ENCODE measurements around the gene SMIM17. TPM values are rescaled to one million over a fixed set of nuclear protein-coding genes. Genes with fewer than 3 reads are reported as not detected.

The SMIM17 gene
- total and polyA plus RNA-seq, 2 of the 4 experiments (the other 2 are of a cell fraction): not detected

DNA sequence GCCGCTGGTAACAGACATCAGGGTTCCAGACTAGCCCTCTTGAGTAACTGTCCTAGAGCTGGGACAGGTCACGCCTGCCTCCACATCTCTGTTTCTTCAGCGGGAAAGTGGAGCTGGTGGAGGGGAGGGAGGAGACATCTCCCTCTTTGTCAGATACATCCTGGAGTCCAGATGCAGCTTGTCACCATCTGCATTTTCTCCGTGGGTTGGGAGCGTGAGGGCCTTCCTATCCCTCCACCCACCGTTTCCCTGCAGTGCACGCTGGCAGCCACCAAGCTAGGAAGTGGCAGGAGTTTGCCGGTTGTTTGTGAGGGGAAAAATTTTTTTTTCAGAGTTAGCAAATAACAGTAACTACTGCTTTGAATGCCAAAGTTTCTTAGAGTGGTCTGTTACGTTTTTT is 20.0 kb upstream of the SMIM17 start:
- Histone ChIP-seq H3K36me3 (ENCODE audit: control insufficient read depth, insufficient read depth, low read length) (peaks cover 49% of the 10 kb centered on the region), H2BK15ac (ENCODE audit: low read depth, low read length) (no peak overlapping the region), H3K4me2 (ENCODE audit: low read depth, low read length) (no peak overlapping the region), H3K4ac (ENCODE audit: low read depth, low read length) (no peak overlapping the region), H3K18ac (ENCODE audit: low read depth, low read length) (no peak overlapping the region), H2AK9ac (replicated peaks; ENCODE audit: low read depth, low read length, poor library complexity) (no peak overlapping the region), H2AFZ (replicated peaks; ENCODE audit: low read length, poor library complexity) (no peak overlapping the region), H3K4me3 (ENCODE audit: insufficient read depth, low read depth, low read length) (no peak overlapping the region), H4K20me1 (ENCODE audit: insufficient read depth, low read length) (no peaks in the 10 kb centered on the region), H4K8ac (ENCODE audit: low read depth in 2 of 2, low read length in 2 of 2) (no peak overlapping the region), H4K91ac (ENCODE audit: insufficient read depth, low read depth, low read length) (no peak overlapping the region), H3K9me3 (ENCODE audit: control insufficient read depth, insufficient read depth, low read length) (peaks cover 73% of the 10 kb centered on the region), H2BK5ac (ENCODE audit: low read depth, low read length, poor library complexity, severe bottlenecking) (no peak overlapping the region), H2BK20ac (ENCODE audit: low read depth, low read length) (no peak overlapping the region), H3K27ac (ENCODE audit: insufficient read depth, low read length) (no peak overlapping the region), H2BK120ac (ENCODE audit: low read depth, low read length) (no peak overlapping the region), H3K9me1 (ENCODE audit: insufficient read depth, low read length) (no peaks in the 10 kb centered on the region), H3K4me1 (ENCODE audit: control insufficient read depth, insufficient read depth, low read length) (no peaks in the 10 kb centered on the region), H3K9ac (ENCODE audit: low read depth, low read length) (no peak overlapping the region), H3K56ac (ENCODE audit: extremely low read depth, insufficient read depth, low read length) (no peak overlapping the region), H3K23ac (ENCODE audit: low read depth, low read length) (no peak overlapping the region), H3K79me1 (ENCODE audit: low read depth in 1 of 2, low read length in 2 of 2) (peaks cover 5 to 11% of the 10 kb centered on the region in 2 experiments; a peak in 2 of 4 replicates), H2AK5ac (ENCODE audit: low read depth, low read length) (no peak overlapping the region), H3K14ac (replicated peaks; ENCODE audit: low read depth, low read length) (no peak overlapping the region), H3K27me3 (ENCODE audit: control insufficient read depth, insufficient read depth, low read length) (no peaks in the 10 kb centered on the region), H4K5ac (ENCODE audit: low read depth, low read length) (no peak overlapping the region)
- CTCF ChIA-PET: no interaction called here
- WGBS, 2 experiments (ENCODE audit: extremely low coverage in 2 of 2, insufficient read length in 1 of 2): 80% methylated on average over 1 of the region's 9 CpGs; no CpG with 5 or more reads in 1 of the 2 experiments
- dilution Hi-C loops (cut with HindIII; ENCODE audit: low sequenced_read_pairs, unreplicated experiment) (no loop called here), in situ Hi-C loops (cut with MboI; ENCODE audit: low sequenced_read_pairs) (no loop called here), intact Hi-C loops (cut with micrococcal nuclease) (no loop called here)
- ATAC-seq (ENCODE audit: low read depth) (no peak), DNase-seq (no peak)
- POLR2A ChIA-PET (ENCODE audit: unreplicated experiment): no interaction called here
- no TSS peak for BruUV-seq (replicated peaks)
- no peak for TF ChIP-seq CHD1 (IDR thresholded peaks at IDR 0.05; ENCODE audit: low read depth, low read length)
- no peak for TF ChIP-seq MAZ (IDR thresholded peaks at IDR 0.05; ENCODE audit: borderline replicate concordance, low read depth, low read length)
- TF ChIP-seq RFX5 (IDR thresholded peaks at IDR 0.05; ENCODE audit: low read depth, low read length): no peak
- no peak for TF ChIP-seq RAD21 (IDR thresholded peaks at IDR 0.05; ENCODE audit: low read length)
- TF ChIP-seq SMC3 (IDR thresholded peaks at IDR 0.05; ENCODE audit: low read depth, low read length): no peak
- no peak for TF ChIP-seq POLR2A (IDR thresholded peaks at IDR 0.05; ENCODE audit: low read depth, low read length)
- TF ChIP-seq MXI1 (IDR thresholded peaks at IDR 0.05; ENCODE audit: borderline replicate concordance, low read depth, low read length): no peak
- no peak for TF ChIP-seq MAFK (IDR thresholded peaks at IDR 0.05; ENCODE audit: low read depth, low read length)
- TF ChIP-seq, protein P1, sequence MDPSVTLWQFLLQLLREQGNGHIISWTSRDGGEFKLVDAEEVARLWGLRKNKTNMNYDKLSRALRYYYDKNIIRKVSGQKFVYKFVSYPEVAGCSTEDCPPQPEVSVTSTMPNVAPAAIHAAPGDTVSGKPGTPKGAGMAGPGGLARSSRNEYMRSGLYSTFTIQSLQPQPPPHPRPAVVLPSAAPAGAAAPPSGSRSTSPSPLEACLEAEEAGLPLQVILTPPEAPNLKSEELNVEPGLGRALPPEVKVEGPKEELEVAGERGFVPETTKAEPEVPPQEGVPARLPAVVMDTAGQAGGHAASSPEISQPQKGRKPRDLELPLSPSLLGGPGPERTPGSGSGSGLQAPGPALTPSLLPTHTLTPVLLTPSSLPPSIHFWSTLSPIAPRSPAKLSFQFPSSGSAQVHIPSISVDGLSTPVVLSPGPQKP (IDR thresholded peaks at IDR 0.05; ENCODE audit: borderline replicate concordance, low read depth, low read length): no peak
- no peak for TF ChIP-seq BHLHE40 (IDR thresholded peaks at IDR 0.05; ENCODE audit: low read depth, low read length)
- no peak for TF ChIP-seq USF2 (IDR thresholded peaks at IDR 0.05; ENCODE audit: low read depth, low read length)
- TF ChIP-seq, protein P2, sequence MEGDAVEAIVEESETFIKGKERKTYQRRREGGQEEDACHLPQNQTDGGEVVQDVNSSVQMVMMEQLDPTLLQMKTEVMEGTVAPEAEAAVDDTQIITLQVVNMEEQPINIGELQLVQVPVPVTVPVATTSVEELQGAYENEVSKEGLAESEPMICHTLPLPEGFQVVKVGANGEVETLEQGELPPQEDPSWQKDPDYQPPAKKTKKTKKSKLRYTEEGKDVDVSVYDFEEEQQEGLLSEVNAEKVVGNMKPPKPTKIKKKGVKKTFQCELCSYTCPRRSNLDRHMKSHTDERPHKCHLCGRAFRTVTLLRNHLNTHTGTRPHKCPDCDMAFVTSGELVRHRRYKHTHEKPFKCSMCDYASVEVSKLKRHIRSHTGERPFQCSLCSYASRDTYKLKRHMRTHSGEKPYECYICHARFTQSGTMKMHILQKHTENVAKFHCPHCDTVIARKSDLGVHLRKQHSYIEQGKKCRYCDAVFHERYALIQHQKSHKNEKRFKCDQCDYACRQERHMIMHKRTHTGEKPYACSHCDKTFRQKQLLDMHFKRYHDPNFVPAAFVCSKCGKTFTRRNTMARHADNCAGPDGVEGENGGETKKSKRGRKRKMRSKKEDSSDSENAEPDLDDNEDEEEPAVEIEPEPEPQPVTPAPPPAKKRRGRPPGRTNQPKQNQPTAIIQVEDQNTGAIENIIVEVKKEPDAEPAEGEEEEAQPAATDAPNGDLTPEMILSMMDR (conservative IDR thresholded peaks at IDR 0.05; ENCODE audit: low read depth, low read length): no peak
- no peak for TF ChIP-seq FOS (IDR thresholded peaks at IDR 0.05; ENCODE audit: low read depth, low read length)
- TF ChIP-seq NFE2L2 (IDR thresholded peaks at IDR 0.05; ENCODE audit: low read depth, low read length): no peak
- TF ChIP-seq RCOR1 (IDR thresholded peaks at IDR 0.05; ENCODE audit: insufficient replicate concordance, low read length): no peak
- TF ChIP-seq CEBPB (IDR thresholded peaks at IDR 0.05; ENCODE audit: low read depth, low read length): no peak

All from IMR-90 (cell line).